D721Med (cell line): ENCODE results near the gene NKD2.

Experiments
- DNase-seq: peaks from one replicate; pipeline ENCODE4 v3.0.0; 2011; ENCODE audit warnings: low spot score; ENCODE audit not compliant: insufficient read length
- FAIRE-seq: peaks from 2 replicates; lab custom pipeline; 2011; peaks lifted over from hg19 to GRCh38; lab: Jason Lieb, UNC
- TF ChIP-seq, protein P1 (sequence below): IDR thresholded peaks from 2 replicates; pipeline ENCODE4 v1.5.1; 2012; ENCODE audit warnings: mild to moderate bottlenecking, control low read depth; ENCODE audit not compliant: insufficient read depth; ENCODE audit errors: missing control alignments

The NKD2 gene

DNA sequence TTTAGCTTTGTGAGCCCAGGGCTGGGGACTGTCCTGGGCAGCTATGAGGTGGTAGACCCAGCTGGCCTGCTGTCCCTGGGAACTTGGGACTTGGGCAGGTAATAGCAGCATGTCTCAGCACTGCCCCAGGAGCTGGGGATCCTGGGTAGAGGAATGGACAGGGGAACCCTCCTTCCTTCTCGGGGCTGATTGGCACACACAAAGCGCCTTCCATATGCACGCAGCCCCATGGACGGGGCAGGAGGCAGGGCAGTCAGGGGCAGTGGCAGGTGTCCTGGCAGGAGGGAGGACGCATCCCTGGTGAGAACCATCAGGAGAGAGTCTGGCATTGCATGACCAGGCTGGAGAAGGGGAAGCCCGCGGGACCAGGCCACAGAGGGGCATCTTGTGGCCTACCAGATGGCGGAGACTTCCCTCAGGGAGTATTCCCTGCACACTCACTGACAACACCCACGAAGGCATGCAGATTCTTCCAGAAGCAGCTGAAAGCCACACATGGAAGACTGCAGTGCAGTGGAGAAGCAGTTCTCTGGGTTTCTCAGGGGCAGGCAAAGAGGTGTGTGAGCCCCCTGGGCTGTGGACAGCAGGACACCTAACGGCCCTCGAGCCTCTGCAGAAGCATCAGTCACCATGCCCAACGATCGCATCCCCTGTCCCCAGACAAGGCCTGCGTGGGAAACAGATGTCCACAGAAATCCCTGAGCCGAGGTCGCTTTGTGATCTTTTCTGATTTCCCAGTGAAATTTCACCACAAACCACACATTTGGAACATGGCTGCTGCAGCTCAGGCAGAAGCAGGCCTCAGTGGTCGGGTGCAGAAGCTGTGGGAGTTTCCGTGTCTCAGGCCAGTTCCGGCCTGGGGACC is 7.0 kb upstream of the NKD2 start:
- FAIRE-seq (no peak), DNase-seq (no peak)
- TF ChIP-seq, protein P1, sequence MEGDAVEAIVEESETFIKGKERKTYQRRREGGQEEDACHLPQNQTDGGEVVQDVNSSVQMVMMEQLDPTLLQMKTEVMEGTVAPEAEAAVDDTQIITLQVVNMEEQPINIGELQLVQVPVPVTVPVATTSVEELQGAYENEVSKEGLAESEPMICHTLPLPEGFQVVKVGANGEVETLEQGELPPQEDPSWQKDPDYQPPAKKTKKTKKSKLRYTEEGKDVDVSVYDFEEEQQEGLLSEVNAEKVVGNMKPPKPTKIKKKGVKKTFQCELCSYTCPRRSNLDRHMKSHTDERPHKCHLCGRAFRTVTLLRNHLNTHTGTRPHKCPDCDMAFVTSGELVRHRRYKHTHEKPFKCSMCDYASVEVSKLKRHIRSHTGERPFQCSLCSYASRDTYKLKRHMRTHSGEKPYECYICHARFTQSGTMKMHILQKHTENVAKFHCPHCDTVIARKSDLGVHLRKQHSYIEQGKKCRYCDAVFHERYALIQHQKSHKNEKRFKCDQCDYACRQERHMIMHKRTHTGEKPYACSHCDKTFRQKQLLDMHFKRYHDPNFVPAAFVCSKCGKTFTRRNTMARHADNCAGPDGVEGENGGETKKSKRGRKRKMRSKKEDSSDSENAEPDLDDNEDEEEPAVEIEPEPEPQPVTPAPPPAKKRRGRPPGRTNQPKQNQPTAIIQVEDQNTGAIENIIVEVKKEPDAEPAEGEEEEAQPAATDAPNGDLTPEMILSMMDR: no peak

DNA sequence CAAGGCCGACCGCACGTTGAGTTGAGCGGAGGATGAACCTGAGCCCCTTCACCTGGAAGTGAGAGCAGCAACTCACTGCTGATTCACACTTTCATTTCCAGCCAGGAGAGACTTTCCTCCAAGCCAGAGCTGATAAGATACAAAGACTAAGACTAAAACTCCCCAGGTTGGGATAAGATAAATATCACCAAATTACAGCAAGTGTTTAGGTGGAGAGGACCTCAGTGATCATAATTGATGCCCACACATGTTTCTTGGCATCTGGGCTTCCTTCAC is 6.4 kb upstream of the NKD2 start:
- FAIRE-seq: no peak
- TF ChIP-seq, protein P1: no peak
- no peak for DNase-seq

DNA sequence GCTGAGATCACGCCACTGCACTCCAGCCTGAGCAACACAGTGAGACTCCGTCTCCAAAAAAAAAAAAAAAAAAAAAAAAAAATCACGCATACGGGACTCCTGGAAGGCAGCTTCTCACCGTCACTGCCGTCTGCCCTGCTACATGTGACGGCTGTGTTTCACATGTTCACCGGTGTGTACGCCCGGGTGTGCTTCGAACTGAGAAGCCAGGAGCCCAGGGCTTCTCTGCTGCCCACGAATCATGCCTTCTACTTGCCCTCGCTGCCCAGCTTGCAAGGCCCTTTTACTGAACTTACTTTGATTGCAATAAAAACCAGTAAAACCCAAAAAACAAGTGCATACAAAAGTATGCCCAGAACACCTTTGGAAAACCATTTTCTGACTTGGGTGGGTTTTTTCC is 5.8 kb upstream of the NKD2 start:
- TF ChIP-seq, protein P1: no peak
- FAIRE-seq (no peak), DNase-seq (no peak)

DNA sequence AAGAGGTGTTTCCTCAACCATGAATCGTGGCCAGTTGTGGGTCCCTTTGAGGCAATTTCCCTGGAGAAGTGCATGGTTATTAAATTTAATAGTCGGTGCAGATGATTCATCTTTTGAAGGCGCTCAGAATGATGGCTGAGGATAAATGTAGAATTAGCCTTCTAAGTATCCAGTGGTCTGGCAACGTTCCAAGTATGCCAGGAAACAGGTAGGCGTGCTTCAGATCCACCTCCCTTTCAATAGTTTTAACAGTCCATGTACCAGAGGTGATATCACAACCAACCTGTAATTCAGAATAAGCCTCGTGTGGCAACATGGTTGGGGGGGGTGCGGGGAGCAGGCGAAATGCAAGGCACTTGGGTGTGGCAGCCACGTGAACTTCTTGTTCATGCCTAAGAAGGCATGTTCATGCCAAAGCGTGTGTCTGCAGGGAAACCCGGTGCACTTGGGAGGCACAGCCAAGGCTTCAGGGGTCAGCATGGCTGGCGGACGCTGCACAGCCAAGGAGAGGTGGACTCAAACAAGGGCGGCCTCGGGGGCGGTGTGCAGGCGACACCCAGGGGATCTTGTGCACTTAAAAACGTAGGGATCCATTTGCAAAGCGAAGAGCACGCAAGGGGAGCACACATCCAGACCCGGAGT is 5.2 kb upstream of the NKD2 start:
- DNase-seq (no peak), FAIRE-seq (no peak)
- TF ChIP-seq, protein P1: no peak

DNA sequence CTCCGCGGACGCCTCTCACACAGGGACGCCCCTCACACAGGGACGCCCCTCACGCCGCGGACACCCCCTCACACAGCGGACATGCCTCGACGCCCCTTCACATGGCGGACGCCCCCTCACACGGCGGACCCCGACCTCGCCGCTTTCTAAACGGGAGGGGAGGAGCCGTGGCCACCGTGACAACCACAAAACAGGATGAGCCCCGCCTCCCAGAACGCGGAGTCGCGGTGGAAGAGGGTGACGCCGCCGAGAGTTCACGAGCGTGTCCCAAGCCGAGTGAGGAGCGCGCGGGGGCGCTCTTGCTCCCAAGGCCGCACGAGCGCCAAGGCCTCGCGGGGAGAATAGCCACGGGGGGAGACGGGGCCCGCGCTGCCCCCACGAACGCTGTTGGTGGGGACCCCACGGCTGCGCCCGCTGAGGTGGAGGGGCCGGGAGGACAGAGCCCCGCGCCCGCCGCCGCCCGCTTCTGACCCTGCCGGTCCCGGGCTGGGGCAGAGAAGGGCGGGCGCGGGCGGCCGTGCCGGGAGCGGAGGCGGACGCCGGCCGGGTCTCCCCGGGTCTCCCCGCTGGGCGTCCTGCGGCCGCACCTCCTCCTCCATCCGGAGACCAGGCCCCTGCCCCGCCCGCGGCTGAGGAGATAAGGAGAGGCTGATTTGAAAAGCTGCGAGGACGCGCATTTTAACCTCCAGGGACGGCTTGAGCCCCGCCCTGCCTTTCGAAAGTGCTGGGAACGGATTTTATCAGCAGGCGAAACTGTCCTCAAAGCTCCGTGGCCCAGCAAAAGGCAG is 3.9 kb upstream of the NKD2 start:
- no peak for FAIRE-seq
- no peak for DNase-seq
- TF ChIP-seq, protein P1: peak; percentile 51

DNA sequence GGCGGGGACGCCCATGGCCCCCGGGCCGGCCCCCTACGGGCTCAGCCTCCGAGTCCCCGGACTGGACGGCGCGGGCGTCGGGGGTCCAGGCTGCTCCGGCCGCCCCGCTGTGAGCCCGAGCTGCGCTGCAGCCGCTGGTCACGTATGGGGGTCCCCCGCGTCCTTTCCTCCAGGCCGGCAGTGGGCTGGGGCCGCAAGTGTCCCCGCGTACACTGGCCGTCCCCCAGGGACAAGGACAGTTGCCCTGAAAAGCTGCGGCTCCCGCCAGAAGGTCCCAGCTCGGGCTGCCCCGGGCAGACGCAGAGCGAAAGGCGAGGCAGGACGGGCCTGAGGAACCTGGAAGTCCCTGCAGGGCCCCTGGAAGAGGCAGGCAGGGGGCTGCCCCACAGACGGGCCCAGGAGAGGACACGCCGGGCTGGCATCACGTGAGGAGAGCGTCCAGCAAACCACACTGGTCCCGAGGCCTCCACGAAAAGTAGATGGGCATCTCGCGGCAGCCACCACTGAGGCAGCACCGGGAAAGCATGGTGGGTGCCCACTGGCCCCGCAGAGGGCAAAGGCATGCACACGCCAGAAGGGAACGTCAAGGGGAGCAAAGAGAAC is 3.3 kb upstream of the NKD2 start:
- TF ChIP-seq, protein P1: no peak
- DNase-seq: no peak
- FAIRE-seq: no peak
